Measurements from ENCODE around the gene PREPL. TPM values are rescaled to one million over a fixed set of nuclear protein-coding genes. Genes with fewer than 3 reads are reported as not detected.

The PREPL gene
- total and polyA plus RNA-seq, 10 of the 15 experiments (the other 5 are each of a cell fraction or from before 2014, with no cell fraction given): 9.2 to 43.0 (median 20.4) TPM

GRCh38 chr2:44297431-44297830 lies 63.9 kb downstream of the PREPL start:
- in situ Hi-C loops (cut with MboI): no loop called here
- SMC1A ChIA-PET (ENCODE audit: uncharacterized antibody, unreplicated experiment): interaction anchor here (3.1 kb wide), 1 partner anchor 54 kb away, joined by 13 read pairs; no protein-coding TSS in a partner anchor
- Histone ChIP-seq H3K27ac (ENCODE audit: control insufficient read depth, insufficient read depth) (no peak overlapping the region), H3K79me2 (ENCODE audit: control insufficient read depth, insufficient read depth, low read length) (no peaks in the 10 kb centered on the region), H2AFZ (ENCODE audit: control insufficient read depth, low read depth, low read length) (no peak overlapping the region), H3K4me3 (no peak overlapping the region), H4K20me1 (ENCODE audit: control insufficient read depth, insufficient read depth) (no peaks in the 10 kb centered on the region), H3K27me3 (replicated peaks in 1 of 2; ENCODE audit: control insufficient read depth in 2 of 2, insufficient read depth in 2 of 2, low read length in 1 of 2) (no peaks in the 10 kb centered on the region; a peak in 1 of 4 replicates), H3K9ac (ENCODE audit: control insufficient read depth, insufficient read depth, low read length) (no peak overlapping the region), H3K4me1 (ENCODE audit: control insufficient read depth, insufficient read depth, low read length) (no peaks in the 10 kb centered on the region), H3K4me2 (ENCODE audit: control insufficient read depth, insufficient read depth) (no peak overlapping the region), H3K9me3 (replicated peaks; ENCODE audit: control insufficient read depth, insufficient read depth, low read length) (no peaks in the 10 kb centered on the region), H3K36me3 (ENCODE audit: control insufficient read depth in 2 of 2, insufficient read depth in 2 of 2, low read length in 1 of 2) (no peaks in the 10 kb centered on the region)
- ATAC-seq (no peak), FAIRE-seq (no peak), DNase-seq (ENCODE audit: low read depth, low spot score) (no peak)
- BruUV-seq (replicated peaks): no TSS peak
- 75% methylated on average over 2 of the region's 2 CpGs for WGBS (ENCODE audit: insufficient coverage, insufficient replicate concordance, low lambda C conversion rate, missing lambda C conversion rate)
- POLR2A ChIA-PET: no interaction called here
- TF ChIP-seq FOXK2 (IDR thresholded peaks at IDR 0.05) (no peak), ZSCAN29 (IDR thresholded peaks at IDR 0.05) (no peak), CBX5 (IDR thresholded peaks at IDR 0.05; ENCODE audit: low read depth) (no peak), PML (IDR thresholded peaks at IDR 0.05; ENCODE audit: low read length) (no peak), SKIL (IDR thresholded peaks at IDR 0.05; ENCODE audit: low read depth, poor library complexity, severe bottlenecking) (no peak), RAD51 (IDR thresholded peaks at IDR 0.05) (no peak)
- CTCF ChIA-PET: no interaction called here
- RAD21 ChIA-PET (ENCODE audit: unreplicated experiment): no interaction called here
- intact Hi-C loops (cut with micrococcal nuclease; ENCODE audit: unreplicated experiment): loop anchor here (5.0 kb wide), 1 partner anchor 255 kb away; no protein-coding TSS in a partner anchor
